GM18498 (cell line): ENCODE results near the gene NTNG2.
"Not testable (repeated sequence)": the region's sequence is repeated elsewhere in the genome, so short reads cannot be mapped to it uniquely, and the experiment has no call there.

Experiments
- ATAC-seq: cut with Tn5 transposase; IDR thresholded peaks from one replicate; pipeline ENCODE4 v1.9.1; 2021; ENCODE audit warnings: mild to moderate bottlenecking, moderate library complexity; ENCODE audit not compliant: unreplicated experiment

Gene NTNG2

GRCh38 chr9:132247942-132248341 is 86.1 kb downstream of the NTNG2 start:
- ATAC-seq: no peak

- ATAC-seq: no peak
These were observed 87.3 kb downstream of the NTNG2 start for GRCh38 chr9:132249123-132249522.

- no peak for ATAC-seq
These were observed 87.8 kb downstream of the NTNG2 start for GRCh38 chr9:132249690-132250089.

- no peak for ATAC-seq
These were observed 88.7 kb downstream of the NTNG2 start for GRCh38 chr9:132250324-132251262.

GRCh38 chr9:132260846-132261245 is 99.0 kb downstream of the NTNG2 start:
- no peak for ATAC-seq

GRCh38 chr9:132266017-132266416 is 104.2 kb downstream of the NTNG2 start:
- no peak for ATAC-seq

- ATAC-seq: no peak
These were observed 105.8 kb downstream of the NTNG2 start for GRCh38 chr9:132267660-132268059.

- no peak for ATAC-seq
These were observed 107.0 kb downstream of the NTNG2 start for GRCh38 chr9:132268725-132269352.

GRCh38 chr9:132269704-132270516 is 108.1 kb downstream of the NTNG2 start:
- ATAC-seq: not testable (repeated sequence)

- no peak for ATAC-seq
These were observed 113.0 kb downstream of the NTNG2 start for GRCh38 chr9:132274861-132275260.

- no peak for ATAC-seq
These were observed 121.3 kb downstream of the NTNG2 start for GRCh38 chr9:132283165-132283564.

- no peak for ATAC-seq
These were observed 122.0 kb downstream of the NTNG2 start for GRCh38 chr9:132283863-132284262.

GRCh38 chr9:132287256-132287760 is 125.5 kb downstream of the NTNG2 start:
- no peak for ATAC-seq

GRCh38 chr9:132288361-132288760 is 126.5 kb downstream of the NTNG2 start:
- no peak for ATAC-seq

- no peak for ATAC-seq
These were observed 127.1 kb downstream of the NTNG2 start for GRCh38 chr9:132288966-132289365.

- ATAC-seq: no peak
These were observed 131.4 kb downstream of the NTNG2 start for GRCh38 chr9:132293145-132293721.
